Type B pancreatic cell (in vitro differentiated cells): ENCODE measurements around the gene PSME2. TPM values are rescaled to one million over a fixed set of nuclear protein-coding genes. Genes with fewer than 3 reads are reported as not detected.

Experiments used
- DNase-seq: peaks from one replicate; pipeline ENCODE4 v3.0.0; 2021; ENCODE audit warnings: mixed read lengths; ENCODE audit not compliant: unreplicated experiment; ENCODE audit errors: extremely low spot score
- H3K27ac Mint-ChIP-seq: 2 replicates; pipeline ENCODE4 v1.8.0; 2021; ENCODE audit warnings: mild to moderate bottlenecking, mixed read lengths
- H3K27me3 Mint-ChIP-seq: 2 replicates; pipeline ENCODE4 v1.8.0; 2021; ENCODE audit warnings: mixed read lengths
- H3K36me3 Mint-ChIP-seq: 2 replicates; pipeline ENCODE4 v1.8.0; 2021; ENCODE audit warnings: mixed read lengths
- H3K4me1 Mint-ChIP-seq: one replicate; pipeline ENCODE4 v1.8.0; 2021; ENCODE audit warnings: mixed read lengths; ENCODE audit not compliant: unreplicated experiment
- H3K4me3 Mint-ChIP-seq: 2 replicates; pipeline ENCODE4 v1.8.0; 2021; ENCODE audit warnings: mild to moderate bottlenecking, mixed read lengths
- H3K9me3 Mint-ChIP-seq: 2 replicates; pipeline ENCODE4 v1.8.0; 2021; ENCODE audit warnings: mixed read lengths
- microRNA-seq: library from miRNA; unstranded; fragments of <30 nt; microRNA quantifications from one replicate; pipeline ENCODE4, GENCODE V29; 2020
- total RNA-seq: library from RNA; stranded (reverse); gene quantifications from 2 replicates; pipeline ENCODE4 v1.2.1, GENCODE V29; 2021; ENCODE audit warnings: low replicate concordance
- TF ChIP-seq, protein P1 (sequence below): fragments of 200-600 bp; sonication (generic); conservative IDR thresholded peaks from 2 replicates; pipeline ENCODE4 v1.5.0; 2021; ENCODE audit warnings: antibody characterized with exemption, mild to moderate bottlenecking

PSME2 gene
- total RNA-seq, 1 donor from 2014 or later, result 155 TPM

- DNase-seq, result no peak
- Mint-ChIP-seq H3K36me3 (peaks cover 5% of the 10 kb centered on the region), H3K27ac (peak overlapping the region; percentile 86), H3K4me3 (peak overlapping the region; percentile 95), H3K9me3 (no peaks in the 10 kb centered on the region), H3K4me1 (peaks cover 28% of the 10 kb centered on the region), H3K27me3 (no peaks in the 10 kb centered on the region)
- TF ChIP-seq, protein P1, sequence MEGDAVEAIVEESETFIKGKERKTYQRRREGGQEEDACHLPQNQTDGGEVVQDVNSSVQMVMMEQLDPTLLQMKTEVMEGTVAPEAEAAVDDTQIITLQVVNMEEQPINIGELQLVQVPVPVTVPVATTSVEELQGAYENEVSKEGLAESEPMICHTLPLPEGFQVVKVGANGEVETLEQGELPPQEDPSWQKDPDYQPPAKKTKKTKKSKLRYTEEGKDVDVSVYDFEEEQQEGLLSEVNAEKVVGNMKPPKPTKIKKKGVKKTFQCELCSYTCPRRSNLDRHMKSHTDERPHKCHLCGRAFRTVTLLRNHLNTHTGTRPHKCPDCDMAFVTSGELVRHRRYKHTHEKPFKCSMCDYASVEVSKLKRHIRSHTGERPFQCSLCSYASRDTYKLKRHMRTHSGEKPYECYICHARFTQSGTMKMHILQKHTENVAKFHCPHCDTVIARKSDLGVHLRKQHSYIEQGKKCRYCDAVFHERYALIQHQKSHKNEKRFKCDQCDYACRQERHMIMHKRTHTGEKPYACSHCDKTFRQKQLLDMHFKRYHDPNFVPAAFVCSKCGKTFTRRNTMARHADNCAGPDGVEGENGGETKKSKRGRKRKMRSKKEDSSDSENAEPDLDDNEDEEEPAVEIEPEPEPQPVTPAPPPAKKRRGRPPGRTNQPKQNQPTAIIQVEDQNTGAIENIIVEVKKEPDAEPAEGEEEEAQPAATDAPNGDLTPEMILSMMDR, result no peak
Measured at GRCh38 chr14:24095271-24096068, 50.9 kb downstream of the PSME2 start.

DNA sequence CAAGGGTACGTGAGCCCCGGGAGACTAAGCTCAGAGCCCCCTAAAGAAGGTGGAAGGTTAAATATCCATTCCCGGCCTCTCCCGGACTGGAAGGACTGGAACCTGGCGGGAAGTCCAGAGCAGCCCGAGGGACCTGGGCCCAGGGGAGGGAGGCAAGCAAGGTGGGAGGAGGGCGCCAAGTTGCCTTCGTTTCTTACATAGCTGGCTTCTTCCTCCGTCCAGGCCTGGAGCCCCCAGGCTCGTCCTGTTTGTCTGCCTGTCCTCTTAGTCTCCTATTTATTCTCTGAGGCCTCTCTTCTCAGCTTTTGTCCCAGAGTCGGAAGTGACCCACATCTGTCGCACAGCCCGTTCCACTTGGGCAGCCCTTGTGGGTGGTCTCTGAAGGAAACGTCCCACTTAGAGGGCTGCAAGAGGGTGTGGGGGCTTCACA is 51.6 kb downstream of the PSME2 start:
- Mint-ChIP-seq H3K9me3 (no peaks in the 10 kb centered on the region), H3K4me3 (peak overlapping the region; percentile 95), H3K27me3 (no peaks in the 10 kb centered on the region), H3K4me1 (peaks cover 30% of the 10 kb centered on the region), H3K36me3 (peaks cover 5% of the 10 kb centered on the region), H3K27ac (peak overlapping the region; percentile 86)
- no peak for DNase-seq
- TF ChIP-seq, protein P1, result no peak

DNA sequence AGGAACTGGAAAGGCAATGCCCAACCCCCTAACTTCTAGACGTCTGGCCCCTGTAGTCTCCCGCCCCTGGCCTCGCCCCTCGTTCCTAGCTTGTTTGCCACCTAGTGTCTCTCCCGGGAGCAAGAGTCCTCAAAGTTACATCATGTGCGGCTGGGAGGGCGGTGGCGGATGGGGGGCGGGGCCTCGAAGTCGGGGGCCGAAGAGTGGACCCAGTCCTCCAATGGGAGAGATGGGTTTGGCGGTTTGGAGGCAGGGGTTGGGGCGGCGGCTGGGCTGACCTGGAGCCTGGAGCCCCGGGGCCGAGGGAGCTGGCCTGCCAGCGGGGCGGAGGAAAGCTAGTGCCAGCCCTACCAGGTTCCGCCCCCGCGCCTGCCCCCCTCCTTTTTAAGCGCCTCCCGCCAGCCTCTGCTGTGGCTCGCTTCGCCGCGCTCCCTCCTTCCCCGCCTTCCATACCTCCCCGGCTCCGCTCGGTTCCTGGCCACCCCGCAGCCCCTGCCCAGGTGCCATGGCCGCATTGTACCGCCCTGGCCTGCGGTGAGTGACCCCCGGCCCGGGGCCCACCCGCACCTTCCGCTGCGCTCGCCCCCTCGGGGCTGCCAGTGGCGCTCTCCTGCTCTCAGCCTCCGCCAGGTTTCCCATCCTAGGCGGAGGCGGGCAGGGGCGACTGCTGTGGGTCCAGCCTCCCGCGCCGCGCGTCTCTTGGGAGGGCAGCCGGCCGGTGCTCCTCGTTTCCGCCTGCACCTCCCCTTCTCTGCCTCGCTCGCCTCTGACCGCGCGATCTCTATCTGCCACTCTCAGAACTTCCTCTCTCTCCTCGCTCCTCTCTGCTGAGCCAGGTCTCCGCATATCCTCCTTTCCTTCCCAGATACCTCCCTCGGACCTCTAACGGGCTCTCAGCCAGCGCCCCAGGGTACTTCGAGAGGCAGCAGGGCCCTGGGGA is 52.2 kb downstream of the PSME2 start, which contains the start of gene PCK2:
Gene PCK2 (plus strand): TSS at position 411 of the 940 bp plus-strand sequence. CDS start 95 bp downstream, at position 506.
- Mint-ChIP-seq H3K4me3 (peak within 1 kb of the TSS; percentile 95), H3K9me3 (no peaks in the 10 kb centered on the region)

More for the DNA sequence above, 52.2 kb downstream of the PSME2 start, which contains the start of gene PCK2:
- no peaks in the 10 kb centered on the region for H3K27me3 Mint-ChIP-seq
- H3K27ac Mint-ChIP-seq, result peak within 1 kb of the TSS; percentile 86
- TF ChIP-seq, protein P1, result no peak
- peaks cover 30% of the 10 kb centered on the region for H3K4me1 Mint-ChIP-seq
- H3K36me3 Mint-ChIP-seq, result peaks cover 5% of the 10 kb centered on the region
- DNase-seq, result peak; percentile 86

Small RNA genes lying within 50 kb of the gene (microRNA-seq; reads per million reads assigned to microRNA genes)
- not detected for gene MIR7703

Other genes starting within 250 kb of the PSME2 start
- 18.8 and 19.7 TPM in 2 replicates for gene DHRS4, start 192.8 kb downstream of the PSME2 start, total RNA-seq
- gene DHRS4L2, start 157.7 kb downstream of the PSME2 start, total RNA-seq, result 16.0 and 18.0 TPM in 2 replicates
- 2.5 and 2.8 TPM in 2 replicates for gene CARMIL3, start 94.6 kb downstream of the PSME2 start, total RNA-seq
- gene CPNE6, start 75.0 kb downstream of the PSME2 start, total RNA-seq, result not detected in 2 replicates
- 35.0 and 40.9 TPM in 2 replicates for gene PCK2, start 52.3 kb downstream of the PSME2 start, total RNA-seq
- gene DCAF11, start 31.8 kb downstream of the PSME2 start, total RNA-seq, result 65.0 and 78.3 TPM in 2 replicates
- 1.3 and 1.8 TPM in 2 replicates for gene NRL, start 31.7 kb downstream of the PSME2 start, total RNA-seq
- gene FITM1, start 16.0 kb downstream of the PSME2 start, total RNA-seq, result 0.26 and 0.53 TPM in 2 replicates
- gene PSME1, start 10.4 kb downstream of the PSME2 start, total RNA-seq, result 142 and 177 TPM in 2 replicates
- 16.2 and 25.9 TPM in 2 replicates for gene EMC9, start 5.0 kb downstream of the PSME2 start, total RNA-seq
- 68.6 and 78.4 TPM in 2 replicates for gene RNF31, start 888 bp upstream of the PSME2 start, total RNA-seq
- gene IRF9, start 14.7 kb upstream of the PSME2 start, total RNA-seq, result 60.0 and 63.4 TPM in 2 replicates
- 84.2 and 221 TPM in 2 replicates for gene REC8, start 25.5 kb upstream of the PSME2 start, total RNA-seq
- 49.0 and 67.1 TPM in 2 replicates for gene IPO4, start 42.2 kb upstream of the PSME2 start, total RNA-seq
- 50.5 and 60.7 TPM in 2 replicates for gene TM9SF1, start 48.8 kb upstream of the PSME2 start, total RNA-seq
- gene TSSK4, start 59.1 kb upstream of the PSME2 start, total RNA-seq, result 0.48 and 0.53 TPM in 2 replicates
- gene CHMP4A, start 66.9 kb upstream of the PSME2 start, total RNA-seq, result 44.3 and 47.3 TPM in 2 replicates
- gene MDP1, start 69.5 kb upstream of the PSME2 start, total RNA-seq, result 16.9 and 22.6 TPM in 2 replicates
- 158 and 161 TPM in 2 replicates for gene NEDD8, start 85.8 kb upstream of the PSME2 start, total RNA-seq
- gene GMPR2, start 86.3 kb upstream of the PSME2 start, total RNA-seq, result 53.6 and 66.6 TPM in 2 replicates
- 41.0 and 58.6 TPM in 2 replicates for gene TINF2, start 96.0 kb upstream of the PSME2 start, total RNA-seq
- gene TGM1, start 116.6 kb upstream of the PSME2 start, total RNA-seq, result 10.1 and 16.6 TPM in 2 replicates
- 31.1 and 39.2 TPM in 2 replicates for gene RABGGTA, start 125.0 kb upstream of the PSME2 start, total RNA-seq
- gene DHRS1, start 153.2 kb upstream of the PSME2 start, total RNA-seq, result 31.4 and 32.9 TPM in 2 replicates
- 26.2 and 33.9 TPM in 2 replicates for gene NOP9, start 153.2 kb upstream of the PSME2 start, total RNA-seq
- 4.9 and 11.1 TPM in 2 replicates for gene CIDEB, start 161.4 kb upstream of the PSME2 start, total RNA-seq
- gene LTB4R2, start 163.5 kb upstream of the PSME2 start, total RNA-seq, result 6.5 and 9.4 TPM in 2 replicates
- 5.1 and 8.8 TPM in 2 replicates for gene LTB4R, start 164.9 kb upstream of the PSME2 start, total RNA-seq
- 2.2 and 2.5 TPM in 2 replicates for gene ADCY4, start 188.5 kb upstream of the PSME2 start, total RNA-seq
- 5.6 and 7.5 TPM in 2 replicates for gene RIPK3, start 193.4 kb upstream of the PSME2 start, total RNA-seq
- 33.8 and 130 TPM in 2 replicates for gene NFATC4, start 221.6 kb upstream of the PSME2 start, total RNA-seq